GM12878 (cell line): Measurements from ENCODE around the gene IRF4. TPM values are rescaled to one million over a fixed set of nuclear protein-coding genes. Genes with fewer than 3 reads are reported as not detected.

Experiments used
- ATAC-seq: fragments of 200-7000 bp; cut with Tn5 transposase; 3 replicates; pipeline ENCODE4 v1.9.1; 2020; ENCODE audit warnings: mild to moderate bottlenecking, moderate library complexity
- BruUV-seq: library from RNA; stranded (reverse); fragments of 400-500 nt; replicated peaks from 2 replicates; lab custom pipeline; 2021; lab: Mats Ljungman, UMichigan
- CTCF ChIA-PET: fragments of 300-600 bp; sonication (Branson Sonifier 250); formaldehyde crosslinking; extraction: SDS; loops from one replicate; lab custom pipeline; 2021; ENCODE audit warnings: inconsistent platforms; lab: Yijun Ruan, JAX
- POLR2A ChIA-PET: fragments of 350-600 bp; formaldehyde crosslinking; extraction: SDS; loops from one replicate; lab custom pipeline; 2021; ENCODE audit warnings: inconsistent platforms; lab: Charles Lee
- RAD21 ChIA-PET: fragments of 300-600 bp; sonication (Branson Sonifier 250); formaldehyde crosslinking; loops from one replicate; lab custom pipeline; 2023; ENCODE audit warnings: antibody characterized with exemption; ENCODE audit not compliant: unreplicated experiment; lab: Charles Lee
- SMC1A ChIA-PET: fragments of 300-600 bp; sonication (Branson Sonifier 250); formaldehyde crosslinking; loops from one replicate; lab custom pipeline; 2023; ENCODE audit not compliant: unreplicated experiment, uncharacterized antibody; lab: Charles Lee
- DNase-seq: peaks from one replicate; pipeline ENCODE4 v3.0.0-alpha.2; 2011; ENCODE audit warnings: low read depth, low spot score
- FAIRE-seq: peaks from 3 replicates; lab custom pipeline; 2011; peaks lifted over from hg19 to GRCh38; lab: Jason Lieb, UNC
- H2AFZ ChIP-seq: 2 replicates; pipeline ENCODE4 v1.6.0; 2011; ENCODE audit warnings: low read depth, low read length, control low read depth; ENCODE audit not compliant: control insufficient read depth
- H3K27ac ChIP-seq: 2 replicates; pipeline ENCODE4 v1.5.1; 2011; ENCODE audit warnings: control low read depth; ENCODE audit not compliant: control insufficient read depth, insufficient read depth
- H3K27me3 ChIP-seq, 2 experiments: replicated peaks in 1 of 2; 2 replicates each; pipeline versions ENCODE4 v1.6.0 to v1.6.1; 2011; ENCODE audit warnings: low read length in 1 of 2; ENCODE audit not compliant: control insufficient read depth in 2 of 2, insufficient read depth in 2 of 2
- H3K36me3 ChIP-seq, 2 experiments: 2 replicates each; pipeline ENCODE4 v1.5.1; 2011; ENCODE audit warnings: low read length in 1 of 2; ENCODE audit not compliant: control insufficient read depth in 2 of 2, insufficient read depth in 2 of 2
- H3K4me1 ChIP-seq: 2 replicates; pipeline ENCODE4 v1.6.1; 2011; ENCODE audit warnings: mild to moderate bottlenecking, low read length, moderate library complexity, mixed read lengths; ENCODE audit not compliant: control insufficient read depth, insufficient read depth
- H3K4me2 ChIP-seq: 2 replicates; pipeline ENCODE4 v1.6.0; 2011; ENCODE audit warnings: control low read depth; ENCODE audit not compliant: control insufficient read depth, insufficient read depth
- H3K4me3 ChIP-seq: fragments of 200-600 bp; sonication (generic); 2 replicates; pipeline ENCODE4 v1.5.1; 2016
- H3K79me2 ChIP-seq: 2 replicates; pipeline ENCODE4 v1.6.0; 2011; ENCODE audit warnings: low read length; ENCODE audit not compliant: control insufficient read depth, insufficient read depth
- H3K9ac ChIP-seq: 2 replicates; pipeline ENCODE4 v1.8.0; 2011; ENCODE audit warnings: low read length, control low read depth, mixed read lengths; ENCODE audit not compliant: control insufficient read depth, insufficient read depth
- H3K9me3 ChIP-seq: replicated peaks from 3 replicates; pipeline ENCODE4 v1.5.1; 2011; ENCODE audit warnings: mild to moderate bottlenecking, low read length; ENCODE audit not compliant: control insufficient read depth, insufficient read depth
- H4K20me1 ChIP-seq: 2 replicates; pipeline ENCODE4 v1.6.0; 2011; ENCODE audit not compliant: control insufficient read depth, insufficient read depth
- CREB1 ChIP-seq: IDR thresholded peaks from 2 replicates; pipeline ENCODE4 v1.6.1; 2012; ENCODE audit warnings: low read depth, mild to moderate bottlenecking, inconsistent platforms
- IRF5 ChIP-seq: fragments of 450-650 bp; IDR thresholded peaks from 2 replicates; pipeline ENCODE4 v1.6.1; 2017; ENCODE audit warnings: borderline replicate concordance
- PBX3 ChIP-seq: IDR thresholded peaks from 2 replicates; pipeline ENCODE4 v1.6.1; 2011; ENCODE audit warnings: mild to moderate bottlenecking, low read depth, low read length, moderate library complexity; ENCODE audit not compliant: insufficient replicate concordance
- POLR2AphosphoS2 ChIP-seq: IDR thresholded peaks from 2 replicates; pipeline ENCODE4 v1.6.1; 2011; ENCODE audit warnings: low read depth, mild to moderate bottlenecking, low read length, improper control_type of control experiment, moderate library complexity
- WRNIP1 ChIP-seq: IDR thresholded peaks from 2 replicates; pipeline ENCODE4 v1.6.1; 2011; ENCODE audit warnings: low read depth, low read length, improper control_type of control experiment, borderline replicate concordance
- WGBS: methylation state at CpG from one replicate; pipeline ENCODE4 v1.1.6; 2016; ENCODE audit warnings: low lambda C conversion rate; ENCODE audit not compliant: insufficient replicate concordance, insufficient coverage; ENCODE audit errors: missing lambda C conversion rate; 5-methylcytosine and 5-hydroxymethylcytosine counted together
- in situ Hi-C: fragments of 300-500 bp; cut with MboI; formaldehyde crosslinking; loops from 9 replicates; pipeline ENCODE4 v1.14.3; 2018; ENCODE audit warnings: mixed read lengths
- intact Hi-C: fragments of 100-400 bp; cut with micrococcal nuclease; formaldehyde crosslinking; loops from one replicate; pipeline ENCODE4 v1.14.2; 2022; ENCODE audit not compliant: unreplicated experiment
- polyA plus RNA-seq, 11 experiments: library from polyadenylated mRNA; depleted of rRNA in 4 of 11; unstranded in 6 of 11; stranded (reverse) in 5 of 11; fragments of >200 nt; fragmentation: Nextera tagmentation in 4 of 11; fragmentation: Illumina TruSeq in 1 of 11; extraction: Ambion mirVana in 4 of 11; extraction: Trizol in 1 of 11; gene quantifications; 1 replicate in 1 of 11; 2 replicates in 10 of 11; pipeline versions ENCODE4 v1.2.1 to v1.2.3, GENCODE V29; 2011 to 2016; ENCODE audit warnings: inconsistent platforms in 2 of 11, missing spikeins in 2 of 11, low read depth in 1 of 11
- total RNA-seq, 4 experiments: library from RNA; depleted of rRNA in 3 of 4; stranded (reverse); fragments of >200 nt in 3 of 4; fragmentation: Illumina TruSeq in 1 of 4; extraction: Trizol in 1 of 4; gene quantifications; 2 replicates each; pipeline versions ENCODE4 v1.2.1 to v1.2.3, GENCODE V29; 2013 to 2021

Gene IRF4
- total and polyA plus RNA-seq, 10 of the 15 experiments (the other 5 are each of a cell fraction or from before 2014, with no cell fraction given): 50.0 to 495 (median 257) TPM

- no peak for TF ChIP-seq PBX3
- TF ChIP-seq, all 136 proteins: peak for 23
Observed at GRCh38 chr6:401239-401993, 9.9 kb downstream of the IRF4 start (continued).

GRCh38 chr6:401994-402640, 10.6 kb downstream of the IRF4 start:
- H3K79me2 ChIP-seq: peaks cover 80% of the 10 kb centered on the region
- peaks cover 25% of the 10 kb centered on the region for H3K4me1 ChIP-seq
- in situ Hi-C loops (no loop called here), intact Hi-C loops (no loop called here)
- CTCF ChIA-PET: interaction anchor here (0.8 to 4.2 kb wide), 6 partner anchors 8 to 175 kb away, joined by 3 to 21 read pairs (median 5); no protein-coding TSS in a partner anchor
- FAIRE-seq (no peak), ATAC-seq (no peak), DNase-seq (no peak)
- 94% methylated on average over 14 of the region's 14 CpGs for WGBS
- SMC1A ChIA-PET: interaction anchor here (0.7 to 6.1 kb wide), 14 partner anchors 11 to 214 kb away, joined by 3 to 68 read pairs (median 5); partner anchors contain the start of gene IRF4
- POLR2A ChIA-PET: interaction anchor here (1.1 to 4.6 kb wide), 7 partner anchors 8 to 212 kb away, joined by 3 to 42 read pairs (median 4); partner anchors contain the start of gene IRF4
- no peak overlapping the region for H3K27ac ChIP-seq
- TF ChIP-seq CREB1 (0 out of 2 replicates have a peak, but pooled peaks have one; percentile 1), IRF5 (no peak), POLR2AphosphoS2 (peak; percentile 55; the same call in 1 of the 2 replicates), WRNIP1 (0 out of 2 replicates have a peak, but pooled peaks have one; percentile 89)
- H3K9ac ChIP-seq: peak overlapping the region; percentile 40
- H3K4me3 ChIP-seq: peak overlapping the region; percentile 59
- RAD21 ChIA-PET: interaction anchor here (0.8 to 5.4 kb wide), 11 partner anchors 10 to 213 kb away, joined by 3 to 50 read pairs (median 4); partner anchors contain the start of gene IRF4
- H3K27me3 ChIP-seq: no peaks in the 10 kb centered on the region
- H4K20me1 ChIP-seq: peaks cover 25% of the 10 kb centered on the region
- H3K36me3 ChIP-seq: peaks cover 55 to 67% of the 10 kb centered on the region in 2 experiments
- BruUV-seq: no TSS peak
- no peak overlapping the region for H2AFZ ChIP-seq
- H3K4me2 ChIP-seq: peak overlapping the region; percentile 57
- H3K9me3 ChIP-seq: no peaks in the 10 kb centered on the region
